ENCODE results near the gene PRKCG.

GRCh38 chr19:53866865-53867224, 15.2 kb upstream of the PRKCG start:
- TF ChIP-seq CTCF (IDR thresholded peaks at IDR 0.05; ENCODE audit: insufficient read depth, low read length, poor library complexity, severe bottlenecking) (no peak), EZH2phosphoT487 (conservative IDR thresholded peaks at IDR 0.05; ENCODE audit: low read length) (no peak)
